Activated CD4-positive, alpha-beta T cell treated with anti-CD3 and anti-CD28 coated beads for 1 hour (primary cell): ENCODE data around the gene BRPF1.

Source experiments
- DNase-seq: peaks from one replicate; pipeline ENCODE4 v3.0.0-alpha.2; 2020

Gene BRPF1

DNA sequence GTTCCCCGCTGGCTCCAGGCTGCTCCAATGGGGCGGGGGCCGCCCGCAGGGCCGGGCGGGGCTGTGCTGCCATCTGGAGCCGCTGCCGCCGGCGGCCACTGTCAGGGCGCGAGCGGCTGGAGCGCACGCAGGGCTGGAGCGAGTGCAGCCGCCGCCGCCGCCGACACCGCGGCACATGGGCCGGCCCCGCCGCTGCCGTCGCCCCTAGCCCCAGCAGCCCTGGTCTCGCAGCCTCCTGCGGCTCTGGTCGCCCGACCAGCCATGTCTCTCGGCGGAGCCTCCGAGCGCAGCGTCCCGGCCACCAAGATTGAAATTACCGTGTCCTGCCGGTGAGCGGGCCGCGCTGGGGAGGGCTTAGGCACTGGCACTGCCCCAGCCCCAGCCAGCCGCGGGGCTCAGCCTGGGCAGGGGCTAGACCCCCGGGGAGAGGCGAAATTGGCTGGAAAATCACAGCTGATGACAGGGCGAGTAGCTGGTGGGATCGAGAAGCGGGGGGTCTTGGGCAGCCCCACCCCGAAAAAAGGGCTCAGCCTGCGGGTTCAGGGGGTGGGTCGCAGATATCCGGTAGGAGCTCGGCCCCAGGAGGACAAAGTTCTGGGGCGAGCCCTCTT lies 27.7 kb upstream of the BRPF1 start, which contains the start of gene CPNE9:
Gene CPNE9, plus strand, starts transcription at position 98 of the 611 bp plus-strand sequence. Its CDS starts 164 bp downstream, at position 262.
- DNase-seq = no peak

DNA sequence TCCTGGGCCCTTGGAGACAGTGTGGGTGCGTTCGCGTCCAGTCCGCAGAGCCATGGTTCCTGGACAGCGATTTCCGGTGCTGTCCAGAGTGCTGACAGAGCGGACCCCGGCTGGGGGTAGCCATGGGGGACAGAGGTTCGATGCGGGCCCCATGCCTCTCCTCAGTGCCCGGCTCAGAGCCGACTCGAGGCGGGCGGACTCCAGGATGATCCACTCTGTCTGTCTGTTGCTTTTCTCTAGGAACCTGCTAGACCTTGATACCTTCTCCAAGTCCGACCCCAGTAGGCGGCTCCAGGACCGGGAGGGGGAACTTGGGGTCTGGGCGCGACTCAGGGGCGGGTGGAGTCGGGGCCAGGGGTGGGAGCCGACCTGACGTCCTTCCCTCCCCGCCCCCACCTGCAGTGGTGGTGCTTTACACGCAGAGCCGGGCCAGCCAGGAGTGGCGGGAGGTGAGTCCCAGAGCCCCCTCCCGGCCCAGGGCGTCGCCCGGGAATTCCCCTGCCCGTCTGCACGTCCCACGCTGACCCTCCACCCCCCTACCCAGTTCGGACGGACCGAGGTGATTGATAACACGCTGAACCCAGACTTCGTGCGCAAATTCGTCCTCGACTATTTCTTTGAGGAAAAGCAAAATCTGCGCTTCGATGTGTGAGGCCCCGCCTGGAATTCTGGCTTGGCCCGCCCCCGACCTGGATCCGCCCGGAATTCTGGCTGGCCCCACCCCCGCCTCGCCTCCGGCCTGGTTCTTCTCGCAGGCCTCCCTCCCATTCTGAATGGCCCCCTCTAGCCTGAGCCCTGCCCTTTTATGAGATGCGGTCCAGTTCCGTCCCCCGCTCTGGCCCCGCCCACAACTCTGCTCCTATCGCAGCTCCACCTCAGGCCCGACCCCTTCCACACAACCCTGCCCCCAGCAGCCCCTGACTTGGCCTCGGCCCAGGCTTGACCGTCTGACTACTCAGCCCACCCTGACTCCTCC lies 26.9 kb upstream of the BRPF1 start:
- no peak for DNase-seq

DNA sequence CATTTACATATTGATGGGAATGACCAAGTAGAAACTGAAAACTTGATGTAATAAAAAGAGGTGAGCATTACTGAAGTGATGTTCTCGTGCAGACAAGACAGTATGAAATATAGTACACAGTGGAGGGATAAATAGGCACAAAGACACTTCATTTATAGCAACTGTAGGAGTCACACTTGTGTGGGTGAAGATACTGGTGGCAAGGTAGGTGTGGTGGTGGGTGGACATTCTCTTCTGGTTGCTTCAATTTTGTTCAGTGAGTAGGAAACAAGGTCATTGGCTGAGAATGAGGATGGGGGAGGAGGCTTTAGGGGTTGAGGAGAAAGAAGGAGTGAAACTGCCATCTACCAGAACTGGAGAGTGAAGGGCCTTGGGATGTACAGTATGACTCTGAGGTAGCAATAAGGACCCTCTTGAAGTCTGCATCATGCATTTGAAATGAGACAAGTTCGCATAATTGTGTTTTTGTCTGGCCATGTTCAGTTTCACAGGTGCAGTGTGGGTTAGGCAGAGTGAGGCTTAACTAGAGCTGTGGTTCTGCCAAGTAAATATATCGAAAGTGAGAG lies 21.3 kb upstream of the BRPF1 start:
- no peak for DNase-seq

DNA sequence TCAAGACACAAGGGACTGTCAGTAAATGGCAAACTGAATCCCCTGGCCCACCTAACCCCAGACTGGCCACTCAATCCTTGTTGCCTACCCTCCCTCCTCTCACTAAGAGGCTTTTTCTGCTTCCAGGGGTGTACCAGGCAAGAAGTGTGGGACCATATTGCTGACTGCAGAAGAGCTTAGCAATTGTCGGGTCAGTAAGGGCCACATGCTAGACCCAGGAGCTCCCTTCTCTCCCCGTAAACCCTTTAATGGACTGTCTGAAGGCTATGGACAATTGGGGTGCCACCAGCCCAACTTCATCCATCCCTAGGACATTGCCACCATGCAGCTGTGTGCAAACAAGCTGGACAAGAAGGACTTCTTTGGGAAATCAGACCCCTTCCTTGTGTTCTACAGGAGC lies 19.1 kb upstream of the BRPF1 start:
- no peak for DNase-seq

DNA sequence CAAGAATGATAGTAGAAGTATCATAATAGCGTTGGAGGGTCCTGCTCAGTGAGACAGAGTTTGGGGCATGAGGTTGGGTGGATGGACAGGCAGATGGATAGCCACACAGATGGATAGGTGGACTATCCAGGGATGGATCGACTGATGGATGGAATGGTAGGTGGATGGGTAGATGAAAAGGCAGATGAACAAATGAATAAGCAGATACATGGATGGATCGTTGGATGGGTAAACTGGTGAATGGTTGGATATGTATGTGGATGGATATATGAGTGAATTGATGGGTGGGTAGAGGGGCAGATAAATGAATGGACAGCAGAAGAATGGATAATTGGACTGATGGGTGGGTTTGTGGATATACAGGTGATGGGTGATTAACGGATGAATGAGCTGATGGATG lies 18.4 kb upstream of the BRPF1 start:
- DNase-seq = no peak

DNA sequence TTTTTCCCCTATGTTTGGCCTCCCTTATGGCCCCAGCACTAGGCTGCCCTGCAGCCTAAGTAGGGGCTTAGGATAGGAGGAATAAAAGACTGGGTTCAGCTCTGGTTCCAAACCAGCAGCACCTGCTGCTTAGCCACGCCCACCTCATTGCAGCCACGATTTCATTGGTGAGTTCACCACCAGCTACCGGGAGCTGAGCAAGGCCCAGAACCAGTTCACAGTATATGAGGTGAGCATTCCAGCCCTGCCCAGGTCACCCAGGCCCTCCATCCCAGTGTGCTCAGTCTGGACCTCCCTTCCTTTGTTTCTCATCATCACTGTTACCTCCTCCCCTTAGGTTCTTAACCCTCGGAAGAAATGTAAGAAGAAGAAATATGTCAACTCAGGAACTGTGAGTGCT lies 16.4 kb upstream of the BRPF1 start:
- DNase-seq = no peak

DNA sequence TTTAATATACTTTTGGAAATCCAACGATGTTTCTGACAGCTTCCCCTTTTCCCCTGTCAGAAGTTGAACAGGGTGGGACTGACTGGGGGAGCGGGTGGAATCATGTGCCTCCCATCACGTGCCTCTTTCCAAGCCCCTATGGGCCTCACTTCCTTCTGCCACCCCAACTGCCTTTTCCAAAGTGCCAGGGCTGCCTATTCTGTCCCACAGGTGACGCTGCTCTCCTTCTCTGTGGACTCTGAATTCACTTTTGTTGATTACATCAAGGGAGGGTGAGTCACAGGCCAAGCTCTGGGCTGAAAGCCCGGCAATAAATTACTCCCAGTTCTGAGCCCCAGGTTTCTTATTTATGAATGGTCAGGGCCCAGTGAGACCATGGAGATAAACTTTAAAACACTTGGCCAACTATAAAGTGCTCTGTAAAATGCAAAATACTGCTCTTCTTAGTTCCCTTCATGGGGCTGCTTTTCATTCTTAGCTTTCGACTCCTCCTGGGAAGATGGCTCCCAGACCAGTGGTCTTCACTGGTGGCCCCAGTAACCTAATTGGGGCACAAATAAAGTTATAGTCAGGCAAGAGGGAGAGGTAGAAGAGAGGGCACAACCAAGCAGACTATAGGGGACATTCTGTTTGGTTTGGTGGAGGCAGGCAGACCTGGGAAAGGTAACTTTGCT lies 15.6 kb upstream of the BRPF1 start:
- DNase-seq = no peak

DNA sequence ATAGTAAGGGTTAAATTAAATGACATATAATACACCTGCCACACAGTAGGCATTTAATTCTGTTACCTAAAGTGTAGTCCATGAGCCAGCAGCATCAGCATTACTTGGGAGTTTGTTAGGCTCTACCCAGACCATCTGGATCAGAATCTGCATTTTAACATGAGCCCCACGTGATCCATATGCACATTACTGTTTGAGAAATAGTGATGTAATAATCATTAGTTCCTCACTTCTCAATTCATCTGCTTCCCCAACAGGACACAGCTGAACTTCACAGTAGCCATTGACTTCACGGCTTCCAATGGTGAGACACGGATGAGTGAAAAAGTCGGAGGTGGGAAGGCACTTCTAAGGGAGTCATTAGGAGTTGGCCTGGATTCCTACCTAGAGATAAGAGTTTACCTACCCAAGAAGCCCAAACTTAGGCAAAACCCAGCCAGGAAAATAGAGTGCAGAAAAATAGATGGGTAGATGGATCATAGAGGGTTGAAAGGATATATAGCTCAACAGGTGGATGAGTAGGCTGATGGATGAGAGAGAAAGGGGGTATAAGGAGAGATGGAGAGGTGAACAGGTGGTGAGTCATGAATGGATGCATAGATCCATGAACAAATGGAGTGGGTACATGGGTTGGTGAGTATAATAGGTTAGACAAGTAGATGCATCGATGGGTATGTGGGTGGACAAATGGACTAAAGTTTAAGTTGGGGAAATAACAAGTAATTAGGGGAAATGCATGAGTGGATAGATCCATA lies 14.6 kb upstream of the BRPF1 start:
- no peak for DNase-seq

DNA sequence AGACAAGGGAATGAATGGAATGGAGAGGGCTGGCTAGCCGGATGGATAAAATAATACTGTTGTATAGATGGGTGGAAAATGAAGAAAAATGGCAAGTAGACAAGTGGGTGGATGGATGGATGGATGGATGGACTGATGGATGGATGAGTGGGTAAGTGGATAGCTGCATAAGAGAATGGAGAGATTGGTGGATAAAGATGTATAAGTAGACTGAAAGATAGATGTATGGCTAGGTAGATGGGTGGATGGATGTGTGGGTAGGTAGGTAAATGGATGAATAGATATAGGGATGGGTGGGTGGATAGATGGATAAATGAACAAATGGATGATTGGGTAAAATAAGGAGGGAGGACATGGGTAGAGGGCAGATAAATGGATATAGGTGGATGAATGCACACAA lies 14.0 kb upstream of the BRPF1 start:
- DNase-seq = no peak

DNA sequence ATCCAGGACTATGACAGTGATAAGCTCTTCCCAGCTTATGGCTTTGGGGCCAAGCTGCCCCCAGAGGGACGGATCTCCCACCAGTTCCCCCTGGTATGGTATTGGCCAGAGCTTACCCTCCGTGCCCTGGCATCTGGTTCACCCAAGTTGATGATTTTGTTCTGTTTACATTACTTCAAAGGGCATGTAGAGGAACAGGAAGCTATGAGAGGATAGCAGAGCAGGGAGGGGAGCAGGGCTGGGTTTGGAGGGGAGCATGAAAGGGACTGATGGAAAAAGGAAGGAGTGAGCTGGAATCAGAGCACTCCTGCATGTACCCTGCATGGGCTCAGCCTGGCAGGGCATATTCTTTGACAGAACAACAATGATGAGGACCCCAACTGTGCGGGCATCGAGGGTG lies 13.4 kb upstream of the BRPF1 start:
- DNase-seq = no peak

DNA sequence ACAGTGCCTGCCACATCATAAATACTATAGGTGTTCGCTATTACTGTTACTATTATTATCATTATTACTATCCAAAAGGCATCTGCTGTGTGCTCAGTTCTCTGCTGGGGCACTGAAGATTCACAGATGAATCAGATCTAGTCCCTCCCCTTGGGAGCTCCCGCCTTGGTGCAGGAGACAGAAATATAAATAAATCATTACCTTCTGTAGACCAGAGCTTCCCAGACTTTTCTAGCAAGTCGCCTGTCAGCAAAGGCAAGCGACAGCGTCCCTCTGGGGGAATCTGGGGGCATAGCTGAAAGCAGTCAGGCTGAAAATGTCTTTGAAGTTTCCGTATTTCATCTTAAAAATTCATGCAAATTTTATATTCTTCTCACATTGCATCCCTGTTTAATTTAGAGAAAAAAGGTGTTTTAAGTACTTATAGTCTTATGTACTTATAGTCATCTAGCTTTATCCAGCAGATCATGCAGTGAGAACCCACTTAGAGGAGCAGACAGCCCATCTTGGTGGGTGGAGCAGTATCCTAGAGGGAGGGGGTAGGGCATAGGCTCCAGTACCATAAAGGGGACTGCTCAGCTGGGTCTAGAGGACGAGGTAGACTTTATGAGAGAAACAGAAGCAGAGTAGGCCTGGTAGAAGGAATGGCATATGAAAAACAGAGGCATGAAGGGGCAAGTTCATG lies 10.4 kb upstream of the BRPF1 start:
- DNase-seq = no peak

DNA sequence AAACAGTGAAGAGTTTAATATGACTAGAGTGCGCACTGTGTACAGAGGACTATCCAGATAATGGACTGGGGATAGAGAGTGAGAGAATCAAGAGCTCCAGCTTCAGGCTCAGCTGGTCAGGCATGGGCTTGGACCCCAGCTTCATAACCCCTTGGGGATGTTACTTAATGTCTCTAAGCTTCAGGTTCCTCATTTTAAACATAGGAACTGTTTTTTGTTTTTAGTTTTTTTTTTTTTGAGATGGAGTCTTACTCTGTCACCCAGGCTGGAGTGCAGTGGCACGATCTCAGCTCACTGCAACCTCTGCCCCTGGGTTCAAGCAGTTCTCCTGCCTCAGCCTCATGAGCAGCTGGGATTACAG lies 9.9 kb upstream of the BRPF1 start:
- DNase-seq = no peak

DNA sequence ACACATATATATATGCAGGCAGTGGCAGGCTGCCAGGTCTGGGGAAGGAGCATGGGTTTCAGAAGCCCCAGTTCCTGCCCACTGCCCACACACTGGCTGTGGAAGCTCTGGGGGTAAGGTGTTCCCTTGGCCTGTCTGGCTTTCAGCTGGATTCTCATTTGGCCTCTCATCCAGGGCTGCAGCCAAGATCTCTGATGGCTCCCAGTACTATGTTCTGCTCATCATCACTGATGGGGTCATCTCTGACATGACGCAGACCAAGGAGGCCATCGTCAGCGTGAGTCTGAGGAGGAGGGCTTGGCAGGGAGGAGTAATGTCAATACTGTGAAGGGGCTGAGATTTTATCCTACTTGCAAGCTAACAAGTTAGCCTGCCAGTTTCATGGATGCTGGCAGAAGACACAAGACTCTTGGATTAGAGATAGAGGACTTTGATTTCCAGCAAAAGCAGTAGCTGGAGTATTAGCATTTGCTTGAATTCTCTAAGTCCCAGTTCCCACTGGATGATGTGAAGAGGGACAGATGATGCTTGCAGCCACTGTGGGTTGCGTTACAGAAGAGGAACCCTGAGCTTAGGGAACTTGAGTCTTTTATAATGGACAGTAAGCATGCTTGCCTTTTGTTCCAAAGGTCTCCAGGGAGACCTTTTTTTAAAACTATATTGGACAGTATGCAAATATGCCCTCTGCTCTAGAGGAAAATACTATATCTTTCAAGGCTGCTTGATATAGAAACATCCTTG lies 5.6 kb upstream of the BRPF1 start:
- no peak for DNase-seq

DNA sequence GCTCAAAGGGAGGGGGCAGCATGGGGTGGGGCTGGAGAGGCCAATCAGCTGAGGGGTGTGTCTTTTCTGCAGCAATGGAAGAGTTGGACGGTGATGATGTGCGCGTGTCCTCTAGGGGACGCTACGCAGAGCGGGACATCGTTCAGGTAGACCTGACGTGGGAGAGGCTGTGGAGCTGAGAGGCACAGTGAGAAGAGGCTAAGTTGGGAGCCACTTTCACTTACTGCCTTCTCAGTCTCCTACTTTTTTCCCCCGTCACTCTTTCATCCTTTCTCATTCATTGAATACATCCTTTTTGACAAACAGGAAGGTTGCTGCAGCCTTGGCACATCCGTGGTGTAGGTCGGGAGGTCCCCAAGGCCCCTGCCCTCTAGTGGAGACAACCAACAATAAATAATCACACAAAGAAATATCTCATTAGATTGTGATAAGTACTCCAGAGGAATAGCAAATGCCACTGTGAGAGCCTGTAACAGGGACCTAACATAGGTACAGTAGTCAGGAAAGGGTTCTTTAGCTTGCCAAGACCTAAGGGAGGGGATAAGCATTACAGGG lies 4.4 kb upstream of the BRPF1 start:
- peak; percentile 43 for DNase-seq

DNA sequence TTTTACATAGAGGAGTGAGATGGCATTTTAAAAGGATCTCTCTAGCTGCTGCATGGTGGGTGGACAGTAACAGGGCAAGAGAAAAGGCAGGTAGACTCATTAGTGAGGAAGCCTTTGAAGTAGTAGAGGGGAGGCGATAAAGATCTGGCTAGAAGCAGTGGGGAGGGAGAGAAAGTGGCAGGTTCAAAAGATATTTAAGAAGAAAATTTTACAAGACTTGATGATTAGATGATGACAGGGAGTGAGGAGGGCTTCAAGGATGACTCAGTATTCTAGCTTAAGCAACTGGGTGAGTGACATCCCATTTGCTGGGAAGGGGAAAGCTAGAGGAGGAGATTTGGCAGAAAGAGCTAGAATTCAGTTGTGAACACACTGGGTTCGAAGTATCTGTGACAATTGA lies 3.8 kb upstream of the BRPF1 start:
- DNase-seq = no peak

DNA sequence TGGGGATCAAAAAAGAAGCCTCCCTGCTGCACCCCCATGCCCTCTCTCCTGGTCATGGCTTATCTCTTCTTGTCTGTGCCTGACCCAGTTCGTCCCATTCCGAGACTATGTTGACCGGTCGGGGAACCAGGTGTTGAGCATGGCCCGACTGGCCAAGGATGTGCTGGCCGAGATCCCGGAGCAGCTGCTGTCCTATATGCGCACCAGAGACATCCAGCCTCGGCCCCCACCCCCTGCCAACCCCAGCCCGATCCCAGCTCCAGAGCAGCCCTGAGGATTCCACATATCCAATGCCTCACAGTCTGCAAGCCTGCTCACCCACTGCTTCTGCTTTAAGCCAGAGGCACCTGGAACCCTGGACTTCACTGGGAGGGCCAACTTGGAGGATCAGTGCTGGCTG lies 2.1 kb upstream of the BRPF1 start:
- no peak for DNase-seq

DNA sequence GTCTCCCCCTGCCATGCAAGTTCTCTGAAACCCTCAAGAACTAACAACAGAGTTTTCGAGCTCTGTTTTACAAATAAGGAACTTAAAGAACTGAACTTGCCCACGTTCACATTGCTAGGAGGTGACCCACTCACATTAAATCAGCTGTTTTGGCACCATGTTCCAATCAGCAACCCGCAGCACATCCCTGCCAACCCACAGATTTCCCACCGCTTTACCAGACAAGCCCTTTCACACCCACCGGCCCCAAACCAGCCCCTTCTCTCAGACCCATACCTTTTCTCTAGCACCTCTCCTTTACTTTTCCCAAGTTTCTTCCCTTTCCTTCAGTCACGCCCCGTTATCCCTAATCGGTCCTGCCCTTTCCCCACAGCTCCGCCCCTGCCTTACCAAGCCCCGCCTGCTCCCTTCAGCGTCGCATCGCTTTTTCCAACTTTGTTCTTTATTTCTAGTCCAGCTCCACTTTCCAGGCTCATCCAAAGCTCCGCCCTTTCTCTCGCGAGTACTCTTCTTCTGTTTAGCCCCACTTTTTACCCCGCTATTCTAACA lies 804 bp upstream of the BRPF1 start:
- no peak for DNase-seq

DNA sequence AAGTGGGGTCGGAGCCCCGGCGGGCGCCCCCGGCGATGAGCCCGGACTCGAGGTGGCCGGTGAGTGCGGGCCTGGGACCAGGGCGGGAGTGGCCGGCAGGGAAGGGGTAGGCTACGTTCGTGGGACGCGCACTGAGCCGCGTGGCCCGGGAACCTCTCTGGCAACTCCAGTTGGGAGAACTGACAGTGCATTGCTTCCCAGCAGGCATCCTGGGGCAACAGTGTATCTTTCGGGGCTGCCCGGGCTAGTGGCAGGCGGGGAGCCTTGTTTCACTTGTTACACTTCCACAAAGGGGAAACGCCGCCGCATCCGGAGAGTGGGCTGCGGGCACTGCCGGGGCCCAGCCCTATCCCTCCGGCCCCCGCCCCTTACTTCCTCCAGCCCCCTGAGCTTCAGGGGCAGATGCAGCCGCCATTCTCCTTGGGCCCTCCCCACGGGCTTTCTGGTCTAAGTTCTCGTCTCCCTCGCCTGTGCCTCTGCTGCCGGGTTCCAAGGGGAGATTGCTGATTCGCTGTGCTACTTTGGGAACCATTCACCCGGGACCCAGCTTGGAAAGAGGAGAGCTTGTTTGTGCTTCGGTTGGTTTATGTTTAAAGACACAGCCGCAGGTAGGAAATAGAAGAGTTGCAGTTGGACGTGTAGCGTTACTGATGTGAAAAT lies 675 bp downstream of the BRPF1 start:
- peak; percentile 19 for DNase-seq

DNA sequence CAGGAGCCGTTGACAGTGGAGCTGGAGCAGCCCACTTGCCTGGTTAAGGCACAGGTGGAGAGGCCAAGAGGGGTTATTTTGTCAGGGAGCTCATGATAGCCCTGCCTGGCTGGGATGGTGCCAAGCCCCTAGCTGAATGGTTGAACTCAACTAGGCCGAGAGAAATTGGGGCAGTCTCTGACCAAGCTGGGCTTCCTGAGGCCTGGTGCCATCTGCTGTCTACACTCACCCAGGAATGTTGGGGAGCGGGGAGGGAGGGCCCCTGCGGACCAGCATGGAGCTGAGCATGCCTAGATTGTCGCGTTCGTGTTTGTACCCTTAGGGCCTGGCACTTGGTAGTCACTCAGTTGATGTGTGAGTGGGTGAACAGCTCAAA lies 1.2 kb downstream of the BRPF1 start:
- no peak for DNase-seq

DNA sequence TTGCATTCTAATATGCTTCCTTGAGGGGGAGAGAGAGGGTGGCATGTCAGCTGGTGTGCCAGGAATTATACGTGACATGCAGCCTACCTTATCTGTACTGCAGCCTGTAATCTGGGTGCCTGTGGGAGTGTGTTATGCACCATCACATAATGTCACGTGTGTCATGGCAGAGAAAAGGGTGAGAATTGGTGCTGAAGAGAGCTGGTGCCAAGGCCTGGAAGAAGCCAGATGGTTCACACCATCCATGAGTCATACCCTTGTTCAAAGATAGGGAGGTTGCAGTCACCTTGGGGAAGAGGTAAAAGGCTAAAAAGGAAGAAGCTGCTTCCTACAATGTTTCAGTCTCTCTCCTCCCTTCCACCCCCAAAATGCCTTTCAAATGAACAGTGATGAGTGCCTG lies 5.3 kb downstream of the BRPF1 start:
- no peak for DNase-seq
